Cardiac muscle cell (in vitro differentiated cells and primary cell): ENCODE results near the gene HDAC7. TPM values are rescaled to one million over a fixed set of nuclear protein-coding genes. Genes with fewer than 3 reads are reported as not detected.
A peak's percentile ranks its signal among the peaks of the same experiment; 100 is the strongest.

Experiments used
- DNase-seq, 2 donors: peaks; one replicate each; pipeline versions ENCODE4 v3.0.0 to v3.0.0-alpha.2; 2010 to 2017; ENCODE audit warnings: low read depth in 1 of 2, low spot score in 1 of 2
- H3K27ac ChIP-seq: fragments of 200-600 bp; sonication (generic); 2 replicates; pipeline ENCODE4 v1.5.1; 2016
- H3K27me3 ChIP-seq: fragments of 200-600 bp; sonication (generic); 2 replicates; pipeline ENCODE4 v1.6.0; 2016; ENCODE audit warnings: control low read depth
- H3K36me3 ChIP-seq: fragments of 200-600 bp; sonication (generic); 2 replicates; pipeline ENCODE4 v1.5.1; 2016; ENCODE audit warnings: control low read depth
- H3K4me1 ChIP-seq: fragments of 200-600 bp; sonication (generic); 2 replicates; pipeline ENCODE4 v1.8.1; 2017; ENCODE audit warnings: low read depth, mild to moderate bottlenecking, mixed run types
- H3K4me3 ChIP-seq: fragments of 200-600 bp; sonication (generic); 2 replicates; pipeline ENCODE4 v1.5.1; 2016; ENCODE audit warnings: mild to moderate bottlenecking
- H3K9me3 ChIP-seq: fragments of 200-600 bp; sonication (generic); 2 replicates; pipeline ENCODE4 v1.5.1; 2017; ENCODE audit warnings: low read depth, mild to moderate bottlenecking, control low read depth
- polyA plus RNA-seq: library from polyadenylated mRNA; unstranded; fragments of >200 nt; fragmentation: Nextera tagmentation; extraction: Ambion mirVana; gene quantifications from 2 replicates; pipeline ENCODE4 v1.2.1, GENCODE V29; 2016
- total RNA-seq: library from RNA; depleted of rRNA; stranded (reverse); fragments of >200 nt; gene quantifications from 2 replicates; pipeline ENCODE4 v1.2.3, GENCODE V29; 2016
- TF ChIP-seq, protein P1 (sequence below): IDR thresholded peaks from 2 replicates; pipeline ENCODE4 v1.5.1; 2012; ENCODE audit warnings: low read depth, mild to moderate bottlenecking, low read length

HDAC7 gene
- total and polyA plus RNA-seq, 2 experiments from 2014 or later, result 43.7 to 93.0 TPM

- no peak for DNase-seq
- TF ChIP-seq, protein P1, sequence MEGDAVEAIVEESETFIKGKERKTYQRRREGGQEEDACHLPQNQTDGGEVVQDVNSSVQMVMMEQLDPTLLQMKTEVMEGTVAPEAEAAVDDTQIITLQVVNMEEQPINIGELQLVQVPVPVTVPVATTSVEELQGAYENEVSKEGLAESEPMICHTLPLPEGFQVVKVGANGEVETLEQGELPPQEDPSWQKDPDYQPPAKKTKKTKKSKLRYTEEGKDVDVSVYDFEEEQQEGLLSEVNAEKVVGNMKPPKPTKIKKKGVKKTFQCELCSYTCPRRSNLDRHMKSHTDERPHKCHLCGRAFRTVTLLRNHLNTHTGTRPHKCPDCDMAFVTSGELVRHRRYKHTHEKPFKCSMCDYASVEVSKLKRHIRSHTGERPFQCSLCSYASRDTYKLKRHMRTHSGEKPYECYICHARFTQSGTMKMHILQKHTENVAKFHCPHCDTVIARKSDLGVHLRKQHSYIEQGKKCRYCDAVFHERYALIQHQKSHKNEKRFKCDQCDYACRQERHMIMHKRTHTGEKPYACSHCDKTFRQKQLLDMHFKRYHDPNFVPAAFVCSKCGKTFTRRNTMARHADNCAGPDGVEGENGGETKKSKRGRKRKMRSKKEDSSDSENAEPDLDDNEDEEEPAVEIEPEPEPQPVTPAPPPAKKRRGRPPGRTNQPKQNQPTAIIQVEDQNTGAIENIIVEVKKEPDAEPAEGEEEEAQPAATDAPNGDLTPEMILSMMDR, result no peak
- H3K36me3 ChIP-seq, result no peaks in the 10 kb centered on the region
Observed at GRCh38 chr12:47854531-47854930, 34.8 kb upstream of the HDAC7 start.

DNA sequence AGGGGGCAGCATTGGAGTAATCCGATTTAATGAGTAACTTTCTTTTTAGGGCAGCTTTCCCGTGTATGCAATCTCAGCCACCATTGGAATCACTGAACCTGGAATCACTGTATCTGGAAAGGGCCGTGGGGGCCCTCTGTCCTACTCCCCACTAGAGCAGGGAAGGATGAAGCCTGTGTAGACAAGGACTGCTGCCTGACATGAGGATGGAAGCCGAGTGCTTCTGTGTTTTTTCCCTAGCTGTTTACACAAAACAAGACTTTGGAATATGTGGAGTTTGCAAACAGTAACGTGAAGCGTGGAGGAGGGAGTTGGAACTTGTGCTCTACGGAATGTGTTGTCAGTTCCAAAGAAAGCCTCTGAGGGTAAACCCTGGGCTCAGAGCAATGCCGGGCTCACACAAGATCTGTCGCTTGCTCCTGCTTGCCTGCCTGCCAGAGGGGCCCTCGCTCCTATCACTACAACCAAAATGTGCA is 32.4 kb upstream of the HDAC7 start:
- Histone ChIP-seq H3K27me3 (no peaks in the 10 kb centered on the region), H3K4me1 (peaks cover 16% of the 10 kb centered on the region)

More at GRCh38 chr12:47854531-47854930, 34.8 kb upstream of the HDAC7 start:
- H3K27ac ChIP-seq, result no peak overlapping the region
- H3K9me3 ChIP-seq, result no peaks in the 10 kb centered on the region
- H3K4me3 ChIP-seq, result no peak overlapping the region
- no peaks in the 10 kb centered on the region for H3K27me3 ChIP-seq
- H3K4me1 ChIP-seq, result peaks cover 16% of the 10 kb centered on the region

DNA sequence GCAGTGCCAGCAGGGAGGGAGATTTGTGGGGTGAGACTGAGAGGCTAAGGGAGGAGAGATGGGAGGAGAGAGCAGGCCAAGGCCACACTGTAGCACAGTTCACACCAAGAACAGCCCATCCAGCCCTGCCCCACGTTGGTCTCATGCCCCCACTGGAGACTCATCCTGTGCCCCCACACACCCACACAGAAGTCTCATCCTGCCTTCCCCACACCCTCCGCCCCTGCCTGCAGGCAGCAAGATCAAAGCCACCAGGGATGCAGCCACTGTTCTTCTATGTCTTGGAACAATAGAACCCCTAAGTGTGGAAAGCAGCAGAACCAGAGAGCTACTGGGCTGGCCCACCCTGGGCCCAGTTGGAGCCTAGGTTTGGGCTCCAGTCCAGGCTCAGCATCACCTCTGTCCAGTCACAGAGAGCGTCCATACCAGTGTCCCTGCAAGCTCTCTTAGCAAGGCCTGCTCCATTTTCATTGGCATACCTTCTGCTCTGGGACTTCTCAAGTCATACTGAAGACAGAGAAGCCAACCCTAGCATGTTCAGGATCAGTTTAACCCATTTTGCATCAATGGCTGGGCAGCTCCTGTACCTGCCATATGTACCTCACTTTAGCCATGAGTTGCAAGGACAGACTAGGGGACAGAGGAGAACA is 31.7 kb upstream of the HDAC7 start:
- no peak overlapping the region for H3K4me3 ChIP-seq
- no peaks in the 10 kb centered on the region for H3K27me3 ChIP-seq
- H3K27ac ChIP-seq, result no peak overlapping the region
- TF ChIP-seq, protein P1, result no peak
- peaks cover 16% of the 10 kb centered on the region for H3K4me1 ChIP-seq
- H3K36me3 ChIP-seq, result no peaks in the 10 kb centered on the region
- DNase-seq, result no peak
- no peaks in the 10 kb centered on the region for H3K9me3 ChIP-seq

More for the DNA sequence above, 32.4 kb upstream of the HDAC7 start:
- peak in 1 of 2 donors; percentile 20 for DNase-seq
- H3K36me3 ChIP-seq, result no peaks in the 10 kb centered on the region
- TF ChIP-seq, protein P1, result no peak
- no peak overlapping the region for H3K4me3 ChIP-seq
- H3K27ac ChIP-seq, result peak overlapping the region; percentile 41
- H3K9me3 ChIP-seq, result no peaks in the 10 kb centered on the region

DNA sequence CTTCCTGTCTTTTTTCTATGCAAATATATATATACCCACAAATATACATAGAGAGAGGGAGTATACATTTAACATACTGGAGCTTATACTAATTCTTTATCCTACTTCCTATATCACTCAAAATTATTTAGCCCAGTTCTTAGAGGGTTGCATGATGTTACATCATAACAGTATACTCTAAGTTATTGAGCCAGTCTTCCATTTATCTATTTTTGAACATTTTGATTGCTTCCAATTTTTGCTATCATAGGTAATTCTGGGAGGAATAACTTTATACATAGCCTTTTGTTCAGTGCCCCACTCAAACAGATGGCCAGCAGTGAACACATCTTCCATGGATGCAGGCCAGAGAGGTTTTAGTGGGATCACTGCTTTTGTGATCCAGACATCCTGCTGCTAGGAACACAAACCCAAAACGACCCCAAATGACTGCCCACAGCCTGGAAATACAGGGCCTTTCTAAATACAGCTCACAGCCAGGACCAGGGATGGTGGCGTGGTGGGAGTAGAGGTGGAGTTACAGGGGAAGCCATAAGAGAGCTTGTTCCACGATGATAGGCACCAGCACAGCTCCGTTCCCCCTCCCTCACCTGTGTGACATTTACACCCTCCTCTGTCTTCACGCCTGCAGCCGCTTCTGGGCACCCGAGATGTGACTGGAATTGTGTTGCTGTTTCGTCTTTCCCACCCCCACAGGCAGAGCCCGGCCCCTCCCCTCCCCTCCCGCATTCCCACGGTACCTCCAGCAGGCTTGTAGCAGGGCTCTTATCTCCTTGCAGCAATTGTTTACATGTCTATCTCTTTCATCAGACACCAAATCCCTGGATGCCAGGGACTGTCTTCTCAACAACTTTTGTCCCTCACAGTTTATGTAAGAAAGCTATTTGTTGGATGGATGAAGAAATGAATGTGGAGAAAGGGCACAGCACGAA is 30.7 kb upstream of the HDAC7 start:
- no peaks in the 10 kb centered on the region for H3K9me3 ChIP-seq
- TF ChIP-seq, protein P1, result no peak
- no peak overlapping the region for H3K27ac ChIP-seq
- H3K27me3 ChIP-seq, result no peaks in the 10 kb centered on the region
- peaks cover 16% of the 10 kb centered on the region for H3K4me1 ChIP-seq
- no peaks in the 10 kb centered on the region for H3K36me3 ChIP-seq
- no peak for DNase-seq
- H3K4me3 ChIP-seq, result no peak overlapping the region

DNA sequence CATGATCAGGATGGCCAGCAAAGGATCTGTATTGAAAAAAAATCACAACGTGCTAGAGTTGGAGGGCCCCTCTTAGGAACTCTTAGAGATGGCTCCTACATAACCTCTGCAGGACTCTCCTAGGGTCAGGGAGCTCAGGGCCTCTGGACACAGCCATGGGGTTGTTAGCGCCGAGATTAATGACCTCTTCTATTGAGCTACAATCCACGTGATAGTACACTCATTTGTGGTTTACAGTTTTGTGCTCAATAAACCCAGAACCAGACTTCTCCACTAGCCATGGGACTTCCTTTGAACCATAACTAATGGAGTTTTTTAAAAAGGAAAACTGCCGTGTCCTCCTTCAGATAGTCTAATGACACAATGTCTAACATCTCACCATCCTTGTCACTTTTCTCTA is 29.6 kb upstream of the HDAC7 start:
- H3K9me3 ChIP-seq, result no peaks in the 10 kb centered on the region
- no peaks in the 10 kb centered on the region for H3K36me3 ChIP-seq
- H3K27me3 ChIP-seq, result no peaks in the 10 kb centered on the region
- TF ChIP-seq, protein P1, result no peak
- peaks cover 16% of the 10 kb centered on the region for H3K4me1 ChIP-seq
- H3K27ac ChIP-seq, result no peak overlapping the region
- H3K4me3 ChIP-seq, result no peak overlapping the region
- DNase-seq, result no peak
